PFSK-1 (cell line): ENCODE measurements around the gene CSF1.

Source experiments
- POLR2AphosphoS5 ChIP-seq: IDR thresholded peaks from 2 replicates; pipeline ENCODE4 v1.6.1; 2012; ENCODE audit warnings: low read depth, mild to moderate bottlenecking, control low read depth, low read length, moderate library complexity
- SIN3A ChIP-seq: IDR thresholded peaks from 2 replicates; pipeline ENCODE4 v1.6.1; 2012; ENCODE audit warnings: mild to moderate bottlenecking, low read length, moderate library complexity, borderline replicate concordance; ENCODE audit not compliant: insufficient read depth
- TAF1 ChIP-seq: IDR thresholded peaks from 2 replicates; pipeline ENCODE4 v1.6.1; 2012; ENCODE audit warnings: low read length, control low read depth, borderline replicate concordance; ENCODE audit not compliant: insufficient read depth

DNA sequence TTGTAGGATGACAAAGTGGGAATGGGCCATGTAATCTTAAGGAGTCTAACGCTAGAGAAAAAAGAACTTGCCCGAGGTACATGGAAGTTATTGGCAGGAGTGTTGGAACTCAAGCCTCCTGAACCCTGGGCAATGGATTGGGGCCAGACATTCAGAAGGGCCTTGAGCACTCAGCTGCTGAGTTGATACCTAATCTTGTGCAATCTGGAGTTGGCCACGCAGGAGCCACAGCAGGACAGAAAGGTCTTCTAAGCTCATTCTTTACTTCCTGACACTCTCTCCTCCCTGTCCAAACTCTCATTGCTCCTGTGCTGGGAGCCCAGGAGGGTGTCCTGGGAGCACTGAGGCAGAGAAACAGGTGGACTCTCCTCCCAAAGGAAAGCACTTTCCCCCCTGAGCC lies 25.1 kb upstream of the CSF1 start:
- no peak for TF ChIP-seq POLR2AphosphoS5
- no peak for TF ChIP-seq TAF1
- TF ChIP-seq SIN3A = no peak
